GM12874 (cell line): ENCODE results near the gene HGF.

ENCODE experiments used
- TF ChIP-seq, protein P1 (sequence below): IDR thresholded peaks from 2 replicates; pipeline ENCODE4 v1.5.1; 2011; ENCODE audit warnings: low read depth, mild to moderate bottlenecking, control low read depth, low read length, moderate library complexity; ENCODE audit not compliant: insufficient read depth

HGF gene

GRCh38 chr7:81674431-81674830 is 95.4 kb downstream of the HGF start:
- TF ChIP-seq, protein P1, sequence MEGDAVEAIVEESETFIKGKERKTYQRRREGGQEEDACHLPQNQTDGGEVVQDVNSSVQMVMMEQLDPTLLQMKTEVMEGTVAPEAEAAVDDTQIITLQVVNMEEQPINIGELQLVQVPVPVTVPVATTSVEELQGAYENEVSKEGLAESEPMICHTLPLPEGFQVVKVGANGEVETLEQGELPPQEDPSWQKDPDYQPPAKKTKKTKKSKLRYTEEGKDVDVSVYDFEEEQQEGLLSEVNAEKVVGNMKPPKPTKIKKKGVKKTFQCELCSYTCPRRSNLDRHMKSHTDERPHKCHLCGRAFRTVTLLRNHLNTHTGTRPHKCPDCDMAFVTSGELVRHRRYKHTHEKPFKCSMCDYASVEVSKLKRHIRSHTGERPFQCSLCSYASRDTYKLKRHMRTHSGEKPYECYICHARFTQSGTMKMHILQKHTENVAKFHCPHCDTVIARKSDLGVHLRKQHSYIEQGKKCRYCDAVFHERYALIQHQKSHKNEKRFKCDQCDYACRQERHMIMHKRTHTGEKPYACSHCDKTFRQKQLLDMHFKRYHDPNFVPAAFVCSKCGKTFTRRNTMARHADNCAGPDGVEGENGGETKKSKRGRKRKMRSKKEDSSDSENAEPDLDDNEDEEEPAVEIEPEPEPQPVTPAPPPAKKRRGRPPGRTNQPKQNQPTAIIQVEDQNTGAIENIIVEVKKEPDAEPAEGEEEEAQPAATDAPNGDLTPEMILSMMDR, result no peak

DNA sequence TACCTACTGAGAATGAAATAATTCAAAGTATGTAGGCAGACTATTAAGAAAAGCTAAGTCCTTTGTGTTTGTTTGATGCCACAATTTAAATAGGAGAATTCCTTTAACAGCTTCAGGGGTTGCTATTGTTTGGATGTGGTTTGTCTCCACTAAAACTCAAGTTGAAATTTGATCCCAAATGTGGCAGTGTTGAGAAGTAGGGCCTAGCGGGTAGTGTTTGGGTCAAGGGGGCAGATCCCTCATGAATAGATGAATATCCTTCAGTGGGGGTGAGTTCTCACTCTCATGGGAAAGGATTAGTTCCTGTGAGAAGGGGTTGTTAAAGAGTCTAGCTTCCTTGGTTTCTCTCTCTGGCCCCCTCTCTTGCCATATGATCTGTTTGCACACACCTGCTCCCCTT is 97.0 kb downstream of the HGF start:
- TF ChIP-seq, protein P1, result no peak

- TF ChIP-seq, protein P1, result no peak
Measured at GRCh38 chr7:81669476-81670105, 100.3 kb downstream of the HGF start.

- TF ChIP-seq, protein P1, result no peak
Measured at GRCh38 chr7:81666209-81666608, 103.6 kb downstream of the HGF start.

DNA sequence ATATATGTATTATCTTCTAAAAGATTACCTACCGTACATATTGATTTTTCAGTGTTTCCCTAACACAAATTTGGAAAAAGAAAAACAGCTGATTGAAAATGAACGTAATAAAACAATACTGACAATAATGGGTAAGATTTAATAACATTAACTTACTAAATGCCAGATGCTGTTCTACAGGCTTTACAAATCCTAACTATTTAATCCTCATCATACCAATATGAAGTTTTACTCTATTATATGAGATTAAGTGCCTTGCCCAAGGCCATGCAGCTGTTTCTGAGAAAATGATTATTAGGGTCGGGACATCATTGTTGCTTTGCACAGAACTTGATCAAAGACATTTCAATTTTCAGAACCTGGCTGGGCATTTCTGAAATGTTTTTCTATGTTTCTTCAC is 104.6 kb downstream of the HGF start:
- TF ChIP-seq, protein P1, result no peak

- TF ChIP-seq, protein P1, result no peak
Measured at GRCh38 chr7:81664304-81664703, 105.5 kb downstream of the HGF start.

DNA sequence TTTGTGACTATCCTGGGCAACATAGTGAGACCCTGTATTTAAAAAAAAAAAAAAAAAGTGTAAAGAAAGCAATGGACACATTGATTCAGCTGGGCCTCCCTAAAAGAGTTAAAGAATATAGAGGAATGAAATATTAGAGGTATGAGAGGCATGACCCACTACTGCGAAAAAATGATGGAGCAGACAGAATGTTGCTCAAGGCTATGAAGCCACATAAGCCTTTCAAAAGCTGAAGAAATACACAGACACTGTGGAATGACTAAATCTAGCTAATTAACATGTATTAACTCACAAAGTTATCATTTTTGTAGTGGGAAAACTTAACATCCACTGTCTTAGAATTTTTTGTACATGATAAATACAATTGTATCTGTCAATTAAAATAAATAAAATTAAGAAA is 107.3 kb downstream of the HGF start:
- TF ChIP-seq, protein P1, result no peak
